Astrocyte (in vitro differentiated cells and primary cell): ENCODE data around the gene TMEM63C. TPM values are rescaled to one million over a fixed set of nuclear protein-coding genes. Genes with fewer than 3 reads are reported as not detected.

Experiments used
- DNase-seq: peaks from one replicate; pipeline ENCODE4 v3.0.0-alpha.2; 2010; ENCODE audit warnings: low read depth
- FAIRE-seq: peaks from 2 replicates; lab custom pipeline; 2011; peaks lifted over from hg19 to GRCh38; lab: Jason Lieb, UNC
- H2AFZ ChIP-seq: 2 replicates; pipeline ENCODE4 v1.6.0; 2012; ENCODE audit warnings: low read depth, low read length, inconsistent platforms
- H3K27ac ChIP-seq: 2 replicates; pipeline ENCODE4 v1.5.1; 2011; ENCODE audit warnings: low read depth, low read length, inconsistent platforms
- H3K27me3 ChIP-seq: 2 replicates; pipeline ENCODE4 v1.6.0; 2011; ENCODE audit warnings: low read length, inconsistent platforms; ENCODE audit not compliant: insufficient read depth
- H3K36me3 ChIP-seq: 2 replicates; pipeline ENCODE4 v1.5.1; 2011; ENCODE audit warnings: low read length, inconsistent platforms; ENCODE audit not compliant: insufficient read depth
- H3K4me1 ChIP-seq: 2 replicates; pipeline ENCODE4 v1.5.1; 2011; ENCODE audit warnings: low read length, inconsistent platforms; ENCODE audit not compliant: insufficient read depth
- H3K4me2 ChIP-seq: 2 replicates; pipeline ENCODE4 v1.6.0; 2012; ENCODE audit warnings: low read length, inconsistent platforms
- H3K4me3 ChIP-seq: 2 replicates; pipeline ENCODE4 v1.5.1; 2011; ENCODE audit warnings: low read depth, mild to moderate bottlenecking, low read length, inconsistent platforms; ENCODE audit not compliant: insufficient read depth
- H3K79me2 ChIP-seq: 2 replicates; pipeline ENCODE4 v1.6.0; 2012; ENCODE audit warnings: mild to moderate bottlenecking, low read length, inconsistent platforms; ENCODE audit not compliant: insufficient read depth
- H3K9ac ChIP-seq: 2 replicates; pipeline ENCODE4 v1.6.0; 2012; ENCODE audit warnings: mild to moderate bottlenecking, low read length, inconsistent platforms
- H3K9me3 ChIP-seq: 2 replicates; pipeline ENCODE4 v1.5.1; 2012; ENCODE audit warnings: low read depth, mild to moderate bottlenecking, low read length, inconsistent platforms; ENCODE audit not compliant: insufficient read depth
- H4K20me1 ChIP-seq: 2 replicates; pipeline ENCODE4 v1.6.0; 2012; ENCODE audit warnings: low read length, inconsistent platforms; ENCODE audit not compliant: insufficient read depth
- H3K27ac Mint-ChIP-seq: one replicate; pipeline ENCODE4 v1.8.0; 2021; ENCODE audit warnings: mild to moderate bottlenecking, mixed read lengths; ENCODE audit not compliant: unreplicated experiment
- H3K27me3 Mint-ChIP-seq: one replicate; pipeline ENCODE4 v1.8.0; 2021; ENCODE audit warnings: low read depth, mixed read lengths; ENCODE audit not compliant: unreplicated experiment
- H3K36me3 Mint-ChIP-seq: one replicate; pipeline ENCODE4 v1.8.0; 2021; ENCODE audit warnings: low read depth, mixed read lengths; ENCODE audit not compliant: unreplicated experiment
- H3K4me1 Mint-ChIP-seq: one replicate; pipeline ENCODE4 v1.8.0; 2021; ENCODE audit warnings: low read depth, mixed read lengths; ENCODE audit not compliant: unreplicated experiment
- H3K4me3 Mint-ChIP-seq: one replicate; pipeline ENCODE4 v1.8.0; 2021; ENCODE audit warnings: mild to moderate bottlenecking, moderate library complexity, mixed read lengths; ENCODE audit not compliant: unreplicated experiment
- H3K9me3 Mint-ChIP-seq: one replicate; pipeline ENCODE4 v1.8.0; 2021; ENCODE audit warnings: mild to moderate bottlenecking, mixed read lengths; ENCODE audit not compliant: unreplicated experiment
- EZH2 ChIP-seq: IDR thresholded peaks from 2 replicates; pipeline ENCODE4 v1.6.1; 2012; ENCODE audit warnings: mild to moderate bottlenecking, low read length, inconsistent platforms; ENCODE audit not compliant: insufficient read depth
- total RNA-seq: library from RNA; stranded (reverse); gene quantifications from 2 replicates; pipeline ENCODE4 v1.2.1, GENCODE V29; 2021
- TF ChIP-seq, protein P1 (sequence below): IDR thresholded peaks from 2 replicates; pipeline ENCODE4 v1.5.1; 2011; ENCODE audit warnings: low read depth, mild to moderate bottlenecking, inconsistent platforms, low read length, moderate library complexity; ENCODE audit not compliant: insufficient read depth

The TMEM63C gene
- total RNA-seq, 1 donor from 2014 or later, result 11.3 TPM

DNA sequence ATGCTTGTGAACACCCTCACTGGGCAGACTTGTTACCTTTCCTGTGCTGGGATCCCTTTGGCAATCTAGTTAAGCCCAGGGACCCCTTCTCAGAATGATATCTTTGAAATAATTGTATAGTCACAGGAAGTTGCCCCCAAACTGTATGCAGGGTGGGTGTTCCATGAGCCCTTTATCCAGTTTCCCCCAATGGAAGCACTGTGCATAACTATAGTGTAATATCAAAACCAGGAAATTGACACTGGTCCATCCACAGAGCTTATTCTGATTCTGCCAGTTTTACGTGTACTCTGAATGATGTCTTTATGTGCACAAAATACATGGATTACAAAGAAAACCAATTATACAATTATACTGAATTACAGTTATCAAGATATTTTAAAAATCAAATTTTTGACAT, 65.2 kb downstream of the TMEM63C start:
- Histone ChIP-seq H2AFZ (no peak overlapping the region), H3K9ac (no peak overlapping the region), H3K4me2 (no peak overlapping the region), H3K9me3 (no peaks in the 10 kb centered on the region), H3K27ac (no peak overlapping the region), H3K79me2 (no peaks in the 10 kb centered on the region), H3K4me1 (no peaks in the 10 kb centered on the region), H3K27me3 (peaks cover 2% of the 10 kb centered on the region), H3K4me3 (no peak overlapping the region), H3K36me3 (no peaks in the 10 kb centered on the region), H4K20me1 (no peaks in the 10 kb centered on the region)
- Mint-ChIP-seq H3K4me1 (no peaks in the 10 kb centered on the region), H3K4me3 (no peak overlapping the region), H3K36me3 (peaks cover 32% of the 10 kb centered on the region), H3K27me3 (peaks cover 6% of the 10 kb centered on the region), H3K27ac (no peak overlapping the region), H3K9me3 (no peaks in the 10 kb centered on the region)
- FAIRE-seq (no peak), DNase-seq (no peak)
- TF ChIP-seq, protein P1, sequence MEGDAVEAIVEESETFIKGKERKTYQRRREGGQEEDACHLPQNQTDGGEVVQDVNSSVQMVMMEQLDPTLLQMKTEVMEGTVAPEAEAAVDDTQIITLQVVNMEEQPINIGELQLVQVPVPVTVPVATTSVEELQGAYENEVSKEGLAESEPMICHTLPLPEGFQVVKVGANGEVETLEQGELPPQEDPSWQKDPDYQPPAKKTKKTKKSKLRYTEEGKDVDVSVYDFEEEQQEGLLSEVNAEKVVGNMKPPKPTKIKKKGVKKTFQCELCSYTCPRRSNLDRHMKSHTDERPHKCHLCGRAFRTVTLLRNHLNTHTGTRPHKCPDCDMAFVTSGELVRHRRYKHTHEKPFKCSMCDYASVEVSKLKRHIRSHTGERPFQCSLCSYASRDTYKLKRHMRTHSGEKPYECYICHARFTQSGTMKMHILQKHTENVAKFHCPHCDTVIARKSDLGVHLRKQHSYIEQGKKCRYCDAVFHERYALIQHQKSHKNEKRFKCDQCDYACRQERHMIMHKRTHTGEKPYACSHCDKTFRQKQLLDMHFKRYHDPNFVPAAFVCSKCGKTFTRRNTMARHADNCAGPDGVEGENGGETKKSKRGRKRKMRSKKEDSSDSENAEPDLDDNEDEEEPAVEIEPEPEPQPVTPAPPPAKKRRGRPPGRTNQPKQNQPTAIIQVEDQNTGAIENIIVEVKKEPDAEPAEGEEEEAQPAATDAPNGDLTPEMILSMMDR, result no peak
- no peak for TF ChIP-seq EZH2

DNA sequence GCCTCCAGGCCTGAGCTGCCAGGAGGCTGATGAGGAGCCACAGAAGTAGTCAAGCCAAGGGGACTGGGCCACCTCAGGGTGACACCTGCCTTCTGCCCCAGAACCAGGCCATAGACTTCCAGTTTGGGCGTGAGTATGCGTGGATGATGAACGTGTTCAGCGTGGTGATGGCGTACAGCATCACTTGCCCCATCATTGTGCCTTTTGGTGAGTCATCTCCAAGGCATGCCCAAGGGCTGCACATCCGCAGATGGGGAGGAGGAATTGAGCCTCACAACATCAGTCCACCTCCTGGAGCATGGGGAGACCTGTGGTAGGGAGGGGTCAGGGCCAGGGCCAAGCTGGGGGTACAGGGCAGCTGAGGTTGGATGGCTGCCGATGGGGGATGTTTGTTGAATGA, 67.1 kb downstream of the TMEM63C start:
- Histone ChIP-seq H3K9ac (no peak overlapping the region), H3K79me2 (no peaks in the 10 kb centered on the region), H2AFZ (no peak overlapping the region), H3K27ac (no peak overlapping the region), H3K27me3 (peaks cover 2% of the 10 kb centered on the region), H3K9me3 (no peaks in the 10 kb centered on the region), H3K4me1 (no peaks in the 10 kb centered on the region), H4K20me1 (no peaks in the 10 kb centered on the region), H3K36me3 (no peaks in the 10 kb centered on the region), H3K4me3 (no peak overlapping the region), H3K4me2 (no peak overlapping the region)
- H3K4me1 Mint-ChIP-seq, result no peaks in the 10 kb centered on the region
- FAIRE-seq (no peak), DNase-seq (no peak)
- no peaks in the 10 kb centered on the region for H3K9me3 Mint-ChIP-seq
- H3K4me3 Mint-ChIP-seq, result no peak overlapping the region
- H3K36me3 Mint-ChIP-seq, result peaks cover 33% of the 10 kb centered on the region
- TF ChIP-seq, protein P1, result no peak
- TF ChIP-seq EZH2, result no peak
- peaks cover 4% of the 10 kb centered on the region for H3K27me3 Mint-ChIP-seq
- no peak overlapping the region for H3K27ac Mint-ChIP-seq

DNA sequence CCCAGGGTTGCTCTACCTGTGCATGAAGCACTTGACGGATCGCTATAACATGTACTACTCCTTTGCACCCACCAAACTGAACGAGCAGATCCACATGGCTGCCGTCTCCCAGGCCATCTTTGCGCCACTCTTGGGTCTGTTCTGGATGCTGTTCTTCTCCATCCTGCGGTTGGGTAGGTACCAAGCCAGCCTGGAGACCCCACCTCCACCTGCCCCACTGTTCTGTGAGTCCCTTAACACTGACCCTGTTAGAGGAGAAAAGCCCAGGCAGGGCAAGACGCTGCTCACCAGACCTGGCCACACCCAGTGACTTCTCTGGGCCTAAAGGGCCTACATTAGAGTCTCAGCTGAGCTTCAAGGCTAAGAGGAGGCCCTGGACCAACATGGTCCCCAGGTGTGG, 67.7 kb downstream of the TMEM63C start:
- no peak overlapping the region for H2AFZ ChIP-seq
- no peaks in the 10 kb centered on the region for H3K4me1 ChIP-seq
- DNase-seq, result no peak
- H3K27me3 ChIP-seq, result peaks cover 4% of the 10 kb centered on the region
- no peaks in the 10 kb centered on the region for H3K9me3 ChIP-seq
- H3K79me2 ChIP-seq, result no peaks in the 10 kb centered on the region
- Mint-ChIP-seq H3K9me3 (no peaks in the 10 kb centered on the region), H3K27me3 (peaks cover 9% of the 10 kb centered on the region), H3K27ac (no peak overlapping the region), H3K4me3 (no peak overlapping the region), H3K36me3 (peaks cover 38% of the 10 kb centered on the region), H3K4me1 (no peaks in the 10 kb centered on the region)
- H3K4me2 ChIP-seq, result no peak overlapping the region
- H3K36me3 ChIP-seq, result no peaks in the 10 kb centered on the region
- FAIRE-seq, result no peak
- TF ChIP-seq, protein P1, result no peak
- TF ChIP-seq EZH2, result no peak
- no peak overlapping the region for H3K4me3 ChIP-seq
- no peak overlapping the region for H3K27ac ChIP-seq
- H4K20me1 ChIP-seq, result no peaks in the 10 kb centered on the region
- H3K9ac ChIP-seq, result no peak overlapping the region
